Measurements from ENCODE around the gene AFAP1L2.

- no peak for TF ChIP-seq CTCF (IDR thresholded peaks at IDR 0.05)
- TF ChIP-seq POLR2AphosphoS5 (IDR thresholded peaks at IDR 0.05), result no peak
Measured at GRCh38 chr10:114406455-114406854, 2.2 kb upstream of the AFAP1L2 start.

Data from prostate gland (tissue), 2 donors.